PC-9 (cell line): Measurements from ENCODE around the gene MRGPRX3. TPM values are rescaled to one million over a fixed set of nuclear protein-coding genes. Genes with fewer than 3 reads are reported as not detected.

Experiments
- BruUV-seq: library from RNA; stranded (reverse); fragments of 400-500 nt; replicated peaks from 2 replicates; lab custom pipeline; 2021; lab: Mats Ljungman, UMichigan
- CTCF ChIA-PET: fragments of 300-600 bp; sonication (Branson Sonifier 250); formaldehyde crosslinking; loops from one replicate; lab custom pipeline; 2022; ENCODE audit warnings: antibody characterized with exemption; lab: Charles Lee
- POLR2A ChIA-PET: fragments of 300-600 bp; sonication (Branson Sonifier 250); formaldehyde crosslinking; loops from one replicate; lab custom pipeline; 2022; ENCODE audit warnings: antibody characterized with exemption; ENCODE audit not compliant: unreplicated experiment; lab: Charles Lee
- DNase-seq, 2 experiments: peaks; one replicate each; pipeline versions ENCODE4 v3.0.0 to v3.0.0-alpha.2; 2015 to 2022; ENCODE audit warnings: mixed read lengths in 1 of 2
- H2AFZ ChIP-seq: fragments of 200-600 bp; sonication (generic); 2 replicates; pipeline ENCODE4 v1.8.1; 2017; ENCODE audit warnings: antibody characterized with exemption
- H3F3A ChIP-seq: fragments of 200-600 bp; sonication (generic); 2 replicates; pipeline ENCODE4 v1.8.1; 2017; ENCODE audit warnings: antibody characterized with exemption, mild to moderate bottlenecking, low read depth; ENCODE audit not compliant: insufficient read depth
- H3K27ac ChIP-seq: fragments of 200-600 bp; sonication (generic); 2 replicates; pipeline ENCODE4 v1.6.1; 2016; ENCODE audit warnings: mixed run types
- H3K27me3 ChIP-seq: fragments of 200-600 bp; sonication (generic); 2 replicates; pipeline ENCODE4 v1.6.1; 2016; ENCODE audit warnings: low read depth, mixed run types; ENCODE audit not compliant: insufficient read depth
- H3K36me3 ChIP-seq: fragments of 200-600 bp; sonication (generic); 2 replicates; pipeline ENCODE4 v1.6.1; 2016; ENCODE audit warnings: low read depth, mixed run types
- H3K4me1 ChIP-seq: fragments of 200-600 bp; sonication (generic); replicated peaks from 2 replicates; pipeline ENCODE4 v1.6.1; 2016; ENCODE audit warnings: mixed run types; ENCODE audit not compliant: insufficient read depth
- H3K4me2 ChIP-seq: fragments of 200-600 bp; sonication (generic); 2 replicates; pipeline ENCODE4 v1.6.1; 2017; ENCODE audit warnings: mixed run types
- H3K4me3 ChIP-seq: fragments of 200-600 bp; sonication (generic); 2 replicates; pipeline ENCODE4 v1.6.1; 2016; ENCODE audit warnings: mixed run types
- H3K79me2 ChIP-seq: fragments of 200-600 bp; sonication (generic); 2 replicates; pipeline ENCODE4 v1.6.1; 2017; ENCODE audit warnings: low read depth, mixed run types
- H3K9me2 ChIP-seq: fragments of 200-600 bp; sonication (generic); 2 replicates; pipeline ENCODE4 v1.8.1; 2017; ENCODE audit warnings: mild to moderate bottlenecking; ENCODE audit not compliant: insufficient read depth
- H3K9me3 ChIP-seq: fragments of 200-600 bp; sonication (generic); 2 replicates; pipeline ENCODE4 v1.8.1; 2016; ENCODE audit warnings: low read depth; ENCODE audit not compliant: insufficient read depth
- H4K20me1 ChIP-seq: fragments of 200-600 bp; sonication (generic); 2 replicates; pipeline ENCODE4 v1.8.1; 2017; ENCODE audit not compliant: insufficient read depth
- CTCF ChIP-seq: fragments of 200-600 bp; sonication (generic); conservative IDR thresholded peaks from 2 replicates; pipeline ENCODE4 v1.6.1; 2017; ENCODE audit warnings: mixed run types, antibody characterized with exemption, mild to moderate bottlenecking, moderate library complexity
- EZH2 ChIP-seq: fragments of 200-600 bp; sonication (generic); IDR thresholded peaks from 2 replicates; pipeline ENCODE4 v1.8.0; 2017; ENCODE audit warnings: antibody characterized with exemption, low read depth
- intact Hi-C: fragments of 100-400 bp; cut with micrococcal nuclease; formaldehyde crosslinking; loops from one replicate; pipeline ENCODE4 v1.10.0; 2022; ENCODE audit not compliant: unreplicated experiment
- total RNA-seq: library from RNA; stranded (reverse); gene quantifications from 2 replicates; pipeline ENCODE4 v1.2.3, GENCODE V29; 2021

Gene MRGPRX3
- total RNA-seq, 1 experiment from 2014 or later, result not detected

GRCh38 chr11:18091731-18092130, 40.6 kb upstream of the MRGPRX3 start:
- H3K27me3 ChIP-seq, result no peaks in the 10 kb centered on the region
- H4K20me1 ChIP-seq, result no peaks in the 10 kb centered on the region; the same call in 1 of the 2 replicates
- no peak for TF ChIP-seq EZH2
- no peak for TF ChIP-seq CTCF
- H3K9me3 ChIP-seq, result no peaks in the 10 kb centered on the region
- H3K4me1 ChIP-seq, result no peaks in the 10 kb centered on the region
- peaks cover 29% of the 10 kb centered on the region for H3K36me3 ChIP-seq
- H3K27ac ChIP-seq, result no peak overlapping the region
- no peaks in the 10 kb centered on the region for H3F3A ChIP-seq
- no peak overlapping the region for H3K4me2 ChIP-seq
- ChIA-PET CTCF (no interaction called here), POLR2A (no interaction called here)
- no peak overlapping the region for H2AFZ ChIP-seq
- no peak overlapping the region for H3K4me3 ChIP-seq
- H3K9me2 ChIP-seq, result no peaks in the 10 kb centered on the region
- BruUV-seq, result no TSS peak
- intact Hi-C loops, result no loop called here
- no peak for DNase-seq
- H3K79me2 ChIP-seq, result no peaks in the 10 kb centered on the region

- no peak for TF ChIP-seq EZH2
- TF ChIP-seq CTCF, result no peak
- H3K4me1 ChIP-seq, result no peaks in the 10 kb centered on the region
- H3K36me3 ChIP-seq, result peaks cover 21% of the 10 kb centered on the region
- no peaks in the 10 kb centered on the region for H3K9me2 ChIP-seq
- intact Hi-C loops, result no loop called here
- CTCF ChIA-PET, result no interaction called here
- no peaks in the 10 kb centered on the region for H3K27me3 ChIP-seq
- DNase-seq, result no peak
- H3K4me2 ChIP-seq, result no peak overlapping the region
- no peak overlapping the region for H2AFZ ChIP-seq
- no TSS peak for BruUV-seq
- POLR2A ChIA-PET, result no interaction called here
- no peaks in the 10 kb centered on the region for H4K20me1 ChIP-seq
- no peaks in the 10 kb centered on the region for H3F3A ChIP-seq
- H3K27ac ChIP-seq, result no peak overlapping the region
- no peak overlapping the region for H3K4me3 ChIP-seq
- H3K9me3 ChIP-seq, result no peaks in the 10 kb centered on the region
- H3K79me2 ChIP-seq, result no peaks in the 10 kb centered on the region
These were observed 38.4 kb upstream of the MRGPRX3 start for GRCh38 chr11:18093959-18094358.

- H3K36me3 ChIP-seq, result no peaks in the 10 kb centered on the region
- H3K79me2 ChIP-seq, result peaks cover 18% of the 10 kb centered on the region
- no peak overlapping the region for H2AFZ ChIP-seq
- H3K9me2 ChIP-seq, result no peaks in the 10 kb centered on the region
- ChIA-PET POLR2A (no interaction called here), CTCF (interaction anchor here (0.6 kb wide), 1 partner anchor 535 kb away, joined by 3 read pairs; no protein-coding TSS in a partner anchor)
- no peak overlapping the region for H3K4me2 ChIP-seq
- no peaks in the 10 kb centered on the region for H4K20me1 ChIP-seq
- no TSS peak for BruUV-seq
- no peak for DNase-seq
- TF ChIP-seq CTCF (no peak), EZH2 (no peak)
- H3K27me3 ChIP-seq, result no peaks in the 10 kb centered on the region
- peaks cover 12% of the 10 kb centered on the region for H3K4me1 ChIP-seq
- no peak overlapping the region for H3K4me3 ChIP-seq
- intact Hi-C loops, result no loop called here
- no peak overlapping the region for H3K27ac ChIP-seq
- H3F3A ChIP-seq, result no peaks in the 10 kb centered on the region
- H3K9me3 ChIP-seq, result no peaks in the 10 kb centered on the region
These were observed 31.3 kb upstream of the MRGPRX3 start for GRCh38 chr11:18100926-18101656.
